K562 (cell line): ENCODE data around the gene CDCP1. TPM values are rescaled to one million over a fixed set of nuclear protein-coding genes. Genes with fewer than 3 reads are reported as not detected.
A peak's percentile ranks its signal among the peaks of the same experiment; 100 is the strongest.

ENCODE experiments used
- ATF4 ChIP-seq: fragments of 450-650 bp; formaldehyde crosslinking; IDR thresholded peaks from 2 replicates; pipeline ENCODE4 v1.4.0; 2022; ENCODE audit warnings: mild to moderate bottlenecking, moderate library complexity
- BRD9 ChIP-seq: fragments of 450-650 bp; IDR thresholded peaks from 2 replicates; pipeline ENCODE4 v1.6.1; 2018; ENCODE audit warnings: low read depth; ENCODE audit not compliant: partially characterized antibody
- ELF1 ChIP-seq: fragments of 200-800 bp; sonication (Bioruptor generic); IDR thresholded peaks from 2 replicates; pipeline ENCODE4 v1.6.1; 2016; ENCODE audit warnings: missing genetic modification characterization, missing compliant biosample characterization
- HCFC1 ChIP-seq: IDR thresholded peaks from 2 replicates; pipeline ENCODE4 v1.6.1; 2012; ENCODE audit warnings: low read depth, low read length, improper control_type of control experiment
- HDAC2 ChIP-seq: fragments of 450-650 bp; IDR thresholded peaks from 2 replicates; pipeline ENCODE4 v1.6.1; 2016; ENCODE audit warnings: mild to moderate bottlenecking
- ILK ChIP-seq: fragments of 450-650 bp; IDR thresholded peaks from 2 replicates; pipeline ENCODE4 v1.6.1; 2016; ENCODE audit warnings: missing genetic modification characterization, low read depth, mild to moderate bottlenecking, missing compliant biosample characterization, moderate library complexity, borderline replicate concordance
- KLF13 ChIP-seq: fragments of 450-650 bp; IDR thresholded peaks from 2 replicates; pipeline ENCODE4 v1.6.1; 2016; ENCODE audit warnings: missing genetic modification characterization, low read depth, mild to moderate bottlenecking, missing compliant biosample characterization, moderate library complexity, borderline replicate concordance
- MCM5 ChIP-seq: fragments of 450-650 bp; IDR thresholded peaks from 2 replicates; pipeline ENCODE4 v1.6.1; 2016; ENCODE audit warnings: low read depth
- NFIX ChIP-seq: fragments of 250-450 bp; sonication (Bioruptor Pico); IDR thresholded peaks from 2 replicates; pipeline ENCODE4 v1.4.0; 2020; ENCODE audit warnings: low read depth, mild to moderate bottlenecking, moderate library complexity
- NR2C2 ChIP-seq, 2 experiments: fragments of 200-800 bp in 1 of 2; sonication (Bioruptor generic) in 1 of 2; sonication (generic) in 1 of 2; formaldehyde crosslinking in 1 of 2; IDR thresholded peaks; 2 replicates each; pipeline versions ENCODE4 v1.6.1 to v1.8.0; 2016 to 2022; ENCODE audit warnings: mild to moderate bottlenecking in 1 of 2, missing compliant biosample characterization in 1 of 2, missing genetic modification characterization in 1 of 2, missing genetic modification reagents in 1 of 2
- POU5F1 ChIP-seq: fragments of 150-350 bp; IDR thresholded peaks from 2 replicates; pipeline ENCODE4 v1.6.1; 2014; ENCODE audit warnings: borderline replicate concordance, low read length, low read depth, mild to moderate bottlenecking; ENCODE audit not compliant: partially characterized antibody
- RBM39 ChIP-seq: fragments of 200-400 bp; formaldehyde crosslinking; optimal IDR thresholded peaks from 2 replicates; pipeline ENCODE3; 2018; ENCODE audit warnings: low read depth, low read length
- SMARCB1 ChIP-seq: IDR thresholded peaks from 2 replicates; pipeline ENCODE4 v1.6.1; 2011; ENCODE audit warnings: improper control_type of control experiment, low read depth; ENCODE audit not compliant: insufficient read length
- SRSF1 ChIP-seq: fragments of 200-400 bp; formaldehyde crosslinking; IDR thresholded peaks from 2 replicates; pipeline ENCODE4 v1.6.1; 2017; ENCODE audit warnings: mild to moderate bottlenecking, low read depth, low read length, moderate library complexity
- TSC22D4 ChIP-seq: fragments of 450-650 bp; IDR thresholded peaks from 2 replicates; pipeline ENCODE4 v1.6.1; 2016; ENCODE audit warnings: missing genetic modification characterization, missing biosample characterization, control low read depth
- ZBTB7A ChIP-seq: IDR thresholded peaks from 2 replicates; pipeline ENCODE4 v1.6.1; 2011; ENCODE audit warnings: low read depth, mild to moderate bottlenecking, low read length, moderate library complexity, borderline replicate concordance; ENCODE audit not compliant: control insufficient read depth
- ZFX ChIP-seq: sonication (generic); formaldehyde crosslinking; IDR thresholded peaks from 2 replicates; pipeline ENCODE4 v1.8.0; 2022; ENCODE audit warnings: mild to moderate bottlenecking, missing genetic modification reagents, moderate library complexity
- ZNF184 ChIP-seq: sonication (generic); formaldehyde crosslinking; IDR thresholded peaks from 2 replicates; pipeline ENCODE4 v1.5.0; 2020; ENCODE audit warnings: missing genetic modification reagents
- ZNF239 ChIP-seq: fragments of 250-450 bp; sonication (Bioruptor Pico); IDR thresholded peaks from 2 replicates; pipeline ENCODE4 v1.4.0; 2020; ENCODE audit warnings: mild to moderate bottlenecking
- ZNF311 ChIP-seq: fragments of 250-450 bp; sonication (Bioruptor Pico); IDR thresholded peaks from 2 replicates; pipeline ENCODE4 v1.4.0; 2020; ENCODE audit warnings: mild to moderate bottlenecking, moderate library complexity
- ZNF324 ChIP-seq: fragments of 250-450 bp; sonication (Bioruptor Pico); IDR thresholded peaks from 2 replicates; pipeline ENCODE4 v1.4.0; 2020; ENCODE audit warnings: mild to moderate bottlenecking
- ZNF347 ChIP-seq: fragments of 450-650 bp; formaldehyde crosslinking; IDR thresholded peaks from 2 replicates; pipeline ENCODE4 v1.4.0; 2020; ENCODE audit warnings: low read depth, mild to moderate bottlenecking, moderate library complexity
- ZNF445 ChIP-seq: fragments of 250-450 bp; sonication (Bioruptor Pico); IDR thresholded peaks from 2 replicates; pipeline ENCODE4 v1.4.0; 2020; ENCODE audit warnings: low read depth, mild to moderate bottlenecking, moderate library complexity
- ZNF561 ChIP-seq: fragments of 450-650 bp; formaldehyde crosslinking; conservative IDR thresholded peaks from 2 replicates; pipeline ENCODE4 v1.4.0; 2020; ENCODE audit warnings: mild to moderate bottlenecking, moderate library complexity
- polyA plus RNA-seq, 8 experiments: library from polyadenylated mRNA; depleted of rRNA in 4 of 8; stranded (reverse) in 5 of 8; unstranded in 3 of 8; fragments of >200 nt; fragmentation: Nextera tagmentation in 2 of 8; fragmentation: Illumina TruSeq in 1 of 8; extraction: Ambion mirVana in 2 of 8; extraction: Trizol in 1 of 8; gene quantifications; 2 replicates each; pipeline versions ENCODE4 v1.2.1 to v1.2.3, GENCODE V29; 2011 to 2014; ENCODE audit warnings: inconsistent platforms in 1 of 8, missing spikeins in 1 of 8
- total RNA-seq, 7 experiments: library from RNA; depleted of rRNA in 6 of 7; stranded (reverse); fragments of >200 nt in 6 of 7; fragmentation: Illumina TruSeq in 2 of 7; extraction: Trizol in 2 of 7; gene quantifications; 2 replicates each; pipeline versions ENCODE4 v1.2.1 to v1.2.3, GENCODE V29; 2011 to 2021; ENCODE audit warnings: low replicate concordance in 1 of 7
- TF ChIP-seq, protein P1 (sequence below): fragments of 450-650 bp; formaldehyde crosslinking; IDR thresholded peaks from 2 replicates; pipeline ENCODE4 v1.4.0; 2022; ENCODE audit warnings: missing genetic modification characterization
- TF ChIP-seq, protein P2 (sequence below): fragments of 250-450 bp; sonication (Bioruptor Pico); IDR thresholded peaks from 2 replicates; pipeline ENCODE4 v1.8.0; 2022; ENCODE audit warnings: moderate library complexity, mild to moderate bottlenecking, inconsistent platforms

The CDCP1 gene
- total and polyA plus RNA-seq, 9 of the 15 experiments (the other 6 are each of a cell fraction or from before 2014, with no cell fraction given): 3.9 to 16.4 (median 5.2) TPM

DNA sequence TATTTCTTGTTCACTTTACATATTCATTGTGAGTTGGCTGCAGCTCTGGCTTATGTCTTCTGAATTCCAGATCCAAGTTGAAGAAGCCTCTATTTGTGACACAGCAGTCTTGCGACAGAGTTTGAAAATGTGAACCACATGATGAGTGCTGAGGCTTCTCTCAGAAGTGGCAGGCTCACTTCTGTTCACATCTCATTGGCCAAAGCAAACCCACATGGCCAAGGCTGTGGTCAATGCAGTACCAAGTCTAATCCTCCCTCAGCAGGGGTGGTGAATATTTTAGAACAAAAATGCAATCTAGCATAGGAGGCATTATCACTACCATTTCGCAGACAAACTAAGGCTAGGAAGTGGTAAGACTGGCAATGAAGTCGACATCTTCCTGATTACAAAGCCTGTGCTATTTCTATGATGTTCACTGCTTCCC, 45.2 kb downstream of the CDCP1 start (continued):
- TF ChIP-seq ZNF561 (CRISPR knock-in tag) (no peak), POU5F1 (no peak), BRD9 (no peak), ZBTB7A (no peak), KLF13 (tag) (no peak), HCFC1 (no peak), SMARCB1 (no peak), ZNF311 (CRISPR knock-in tag) (no peak), ZNF324 (CRISPR knock-in tag) (no peak), ZNF347 (CRISPR knock-in tag) (no peak), SRSF1 (no peak), ZNF239 (no peak), HDAC2 (no peak), ELF1 (tag) (no peak), ILK (tag) (no peak), ATF4 (peak; percentile 43; the same call in 1 of the 2 replicates), NFIX (CRISPR knock-in tag) (no peak), ZNF445 (CRISPR knock-in tag) (no peak), ZNF184 (CRISPR knock-in tag) (no peak), TSC22D4 (tag) (no peak), ZFX (no peak), MCM5 (no peak), RBM39 (no peak), NR2C2 (CRISPR knock-in tag; IDR thresholded peaks at IDR 0.05) (no peak), NR2C2 (tag; IDR thresholded peaks at IDR 0.05) (peak; percentile 29; the same call in 1 of the 2 replicates)
- TF ChIP-seq, protein P1, sequence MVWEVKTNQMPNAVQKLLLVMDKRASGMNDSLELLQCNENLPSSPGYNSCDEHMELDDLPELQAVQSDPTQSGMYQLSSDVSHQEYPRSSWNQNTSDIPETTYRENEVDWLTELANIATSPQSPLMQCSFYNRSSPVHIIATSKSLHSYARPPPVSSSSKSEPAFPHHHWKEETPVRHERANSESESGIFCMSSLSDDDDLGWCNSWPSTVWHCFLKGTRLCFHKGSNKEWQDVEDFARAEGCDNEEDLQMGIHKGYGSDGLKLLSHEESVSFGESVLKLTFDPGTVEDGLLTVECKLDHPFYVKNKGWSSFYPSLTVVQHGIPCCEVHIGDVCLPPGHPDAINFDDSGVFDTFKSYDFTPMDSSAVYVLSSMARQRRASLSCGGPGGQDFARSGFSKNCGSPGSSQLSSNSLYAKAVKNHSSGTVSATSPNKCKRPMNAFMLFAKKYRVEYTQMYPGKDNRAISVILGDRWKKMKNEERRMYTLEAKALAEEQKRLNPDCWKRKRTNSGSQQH (CRISPR knock-in tag): no peak
- TF ChIP-seq, protein P2, sequence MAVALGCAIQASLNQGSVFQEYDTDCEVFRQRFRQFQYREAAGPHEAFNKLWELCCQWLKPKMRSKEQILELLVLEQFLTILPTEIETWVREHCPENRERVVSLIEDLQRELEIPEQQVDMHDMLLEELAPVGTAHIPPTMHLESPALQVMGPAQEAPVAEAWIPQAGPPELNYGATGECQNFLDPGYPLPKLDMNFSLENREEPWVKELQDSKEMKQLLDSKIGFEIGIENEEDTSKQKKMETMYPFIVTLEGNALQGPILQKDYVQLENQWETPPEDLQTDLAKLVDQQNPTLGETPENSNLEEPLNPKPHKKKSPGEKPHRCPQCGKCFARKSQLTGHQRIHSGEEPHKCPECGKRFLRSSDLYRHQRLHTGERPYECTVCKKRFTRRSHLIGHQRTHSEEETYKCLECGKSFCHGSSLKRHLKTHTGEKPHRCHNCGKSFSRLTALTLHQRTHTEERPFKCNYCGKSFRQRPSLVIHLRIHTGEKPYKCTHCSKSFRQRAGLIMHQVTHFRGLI (CRISPR knock-in tag): no peak
